HG02623 (cell line): Measurements from ENCODE around the gene GNG7.
"Not testable (repeated sequence)": the region's sequence is repeated elsewhere in the genome, so short reads cannot be mapped to it uniquely, and the experiment has no call there.

ENCODE experiments used
- ATAC-seq: cut with Tn5 transposase; IDR thresholded peaks from one replicate; pipeline ENCODE4 v1.9.1; 2021; ENCODE audit warnings: moderate library complexity; ENCODE audit not compliant: unreplicated experiment

Gene GNG7

GRCh38 chr19:2678044-2678671, 24.3 kb downstream of the GNG7 start:
- ATAC-seq, result peak; percentile 54

GRCh38 chr19:2676823-2677222, 25.7 kb downstream of the GNG7 start:
- no peak for ATAC-seq

GRCh38 chr19:2675892-2676291, 26.6 kb downstream of the GNG7 start:
- ATAC-seq, result no peak

GRCh38 chr19:2670217-2670616, 32.3 kb downstream of the GNG7 start:
- no peak for ATAC-seq

- ATAC-seq, result no peak
These were observed 34.2 kb downstream of the GNG7 start for GRCh38 chr19:2668175-2668763.

GRCh38 chr19:2667349-2667748, 35.1 kb downstream of the GNG7 start:
- not testable (repeated sequence) for ATAC-seq

GRCh38 chr19:2666344-2666994, 36.0 kb downstream of the GNG7 start:
- no peak for ATAC-seq

- ATAC-seq, result no peak
These were observed 37.4 kb downstream of the GNG7 start for GRCh38 chr19:2665103-2665502.

GRCh38 chr19:2663920-2664571, 38.4 kb downstream of the GNG7 start:
- ATAC-seq, result no peak

- ATAC-seq, result no peak
These were observed 40.9 kb downstream of the GNG7 start for GRCh38 chr19:2661615-2662014.

- ATAC-seq, result no peak
These were observed 42.5 kb downstream of the GNG7 start for GRCh38 chr19:2659856-2660432.

- ATAC-seq, result no peak
These were observed 46.0 kb downstream of the GNG7 start for GRCh38 chr19:2656533-2656932.

- no peak for ATAC-seq
These were observed 48.5 kb downstream of the GNG7 start for GRCh38 chr19:2653710-2654707.

GRCh38 chr19:2653218-2653617, 49.3 kb downstream of the GNG7 start:
- no peak for ATAC-seq

GRCh38 chr19:2652504-2653099, 49.9 kb downstream of the GNG7 start:
- ATAC-seq, result no peak

GRCh38 chr19:2651002-2651733, 51.3 kb downstream of the GNG7 start:
- ATAC-seq, result not testable (repeated sequence)

GRCh38 chr19:2650515-2650914, 52.0 kb downstream of the GNG7 start:
- ATAC-seq, result no peak

- no peak for ATAC-seq
These were observed 54.0 kb downstream of the GNG7 start for GRCh38 chr19:2648528-2648937.

- no peak for ATAC-seq
These were observed 54.4 kb downstream of the GNG7 start for GRCh38 chr19:2648099-2648498.
